ENCODE measurements around the gene P2RY2. TPM values are rescaled to one million over a fixed set of nuclear protein-coding genes. Genes with fewer than 3 reads are reported as not detected.
A peak's percentile ranks its signal among the peaks of the same experiment; 100 is the strongest.

The P2RY2 gene
- total RNA-seq, 2 experiments from 2014 or later: not detected

- ATAC-seq (ENCODE audit: poor library complexity): no peak
- no peaks in the 10 kb centered on the region for H3K4me1 Mint-ChIP-seq (ENCODE audit: low read depth)
- no peak overlapping the region for H3K4me3 Mint-ChIP-seq
- no peak for TF ChIP-seq CTCF (IDR thresholded peaks at IDR 0.05)
- ChIA-PET POLR2A (no interaction called here), CTCF (no interaction called here)
- Histone ChIP-seq H3K36me3 (ENCODE audit: insufficient read depth, low read length) (no peaks in the 10 kb centered on the region), H3K4me3 (ENCODE audit: low read length) (no peak overlapping the region), H3K9me3 (ENCODE audit: control insufficient read depth in 1 of 2, insufficient read depth in 1 of 2, low read length in 2 of 2) (no peaks in the 10 kb centered on the region), H3K4me1 (ENCODE audit: insufficient read depth, low read length) (peaks cover 7% of the 10 kb centered on the region), H3K27ac (ENCODE audit: low read depth in 1 of 2, low read length in 2 of 2) (no peak overlapping the region), H3K27me3 (ENCODE audit: control insufficient read depth in 1 of 2, insufficient read depth in 2 of 2, low read length in 2 of 2) (no peaks in the 10 kb centered on the region)
- H3K36me3 Mint-ChIP-seq (ENCODE audit: low read depth): no peaks in the 10 kb centered on the region
- DNase-seq: peak in 2 of 14 experiments; percentile 48 to 55
- no peaks in the 10 kb centered on the region for H3K9me3 Mint-ChIP-seq
- intact Hi-C loops (cut with DNase I, micrococcal nuclease): no loop called here
- H3K27me3 Mint-ChIP-seq: peaks cover 5% of the 10 kb centered on the region
- no peak overlapping the region for H3K27ac Mint-ChIP-seq
Observed at GRCh38 chr11:73280626-73281025, 62.5 kb downstream of the P2RY2 start.

GRCh38 chr11:73281201-73281741 lies 63.2 kb downstream of the P2RY2 start:
- ATAC-seq (ENCODE audit: poor library complexity): no peak
- TF ChIP-seq CTCF (IDR thresholded peaks at IDR 0.05): no peak
- Histone ChIP-seq H3K9me3 (ENCODE audit: control insufficient read depth in 1 of 2, insufficient read depth in 1 of 2, low read length in 2 of 2) (no peaks in the 10 kb centered on the region), H3K4me1 (ENCODE audit: insufficient read depth, low read length) (peaks cover 7% of the 10 kb centered on the region), H3K4me3 (ENCODE audit: low read length) (no peak overlapping the region), H3K36me3 (ENCODE audit: insufficient read depth, low read length) (no peaks in the 10 kb centered on the region), H3K27ac (ENCODE audit: low read depth in 1 of 2, low read length in 2 of 2) (no peak overlapping the region), H3K27me3 (ENCODE audit: control insufficient read depth in 1 of 2, insufficient read depth in 2 of 2, low read length in 2 of 2) (no peaks in the 10 kb centered on the region)
- POLR2A ChIA-PET: interaction anchor here (0.6 kb wide), 1 partner anchor 11 kb away, joined by 3 read pairs; no protein-coding TSS in a partner anchor
- H3K36me3 Mint-ChIP-seq (ENCODE audit: low read depth): no peaks in the 10 kb centered on the region
- intact Hi-C loops (cut with DNase I, micrococcal nuclease): no loop called here
- H3K4me3 Mint-ChIP-seq: no peak overlapping the region
- H3K27me3 Mint-ChIP-seq: peaks cover 5% of the 10 kb centered on the region
- H3K4me1 Mint-ChIP-seq (ENCODE audit: low read depth): no peaks in the 10 kb centered on the region
- H3K27ac Mint-ChIP-seq: no peak overlapping the region
- H3K9me3 Mint-ChIP-seq: no peaks in the 10 kb centered on the region
- no peak for DNase-seq
- CTCF ChIA-PET: no interaction called here

GRCh38 chr11:73281796-73282660 lies 63.9 kb downstream of the P2RY2 start:
- no peak for TF ChIP-seq CTCF (IDR thresholded peaks at IDR 0.05)
- no peaks in the 10 kb centered on the region for H3K36me3 ChIP-seq (ENCODE audit: insufficient read depth, low read length)
- H3K9me3 Mint-ChIP-seq: no peaks in the 10 kb centered on the region
- H3K27me3 Mint-ChIP-seq: peaks cover 5% of the 10 kb centered on the region
- no peaks in the 10 kb centered on the region for H3K36me3 Mint-ChIP-seq (ENCODE audit: low read depth)
- no peak overlapping the region for H3K27ac Mint-ChIP-seq
- H3K27ac ChIP-seq (ENCODE audit: low read depth in 1 of 2, low read length in 2 of 2): no peak overlapping the region
- no peaks in the 10 kb centered on the region for H3K9me3 ChIP-seq (ENCODE audit: control insufficient read depth in 1 of 2, insufficient read depth in 1 of 2, low read length in 2 of 2)
- peaks cover 7% of the 10 kb centered on the region for H3K4me1 ChIP-seq (ENCODE audit: insufficient read depth, low read length)
- no peak for DNase-seq
- no peak overlapping the region for H3K4me3 Mint-ChIP-seq
- no peaks in the 10 kb centered on the region for H3K4me1 Mint-ChIP-seq (ENCODE audit: low read depth)
- H3K4me3 ChIP-seq (ENCODE audit: low read length): no peak overlapping the region
- ChIA-PET CTCF (no interaction called here), POLR2A (interaction anchor here (0.6 kb wide), 1 partner anchor 12 kb away, joined by 3 read pairs; no protein-coding TSS in a partner anchor)
- no peak for ATAC-seq (ENCODE audit: poor library complexity)
- intact Hi-C loops (cut with DNase I, micrococcal nuclease): no loop called here
- H3K27me3 ChIP-seq (ENCODE audit: control insufficient read depth in 1 of 2, insufficient read depth in 2 of 2, low read length in 2 of 2): no peaks in the 10 kb centered on the region
